Upper lobe of left lung (tissue), 6 donors: ENCODE data around the gene SEC22A. TPM values are rescaled to one million over a fixed set of nuclear protein-coding genes. Genes with fewer than 3 reads are reported as not detected.

Source experiments
- ATAC-seq, 2 donors: fragments of 200-7000 bp; cut with Tn5 transposase; one replicate each; pipeline ENCODE4 v1.9.1; 2022; ENCODE audit warnings: mild to moderate bottlenecking in 2 of 2, moderate library complexity in 2 of 2; ENCODE audit not compliant: low FRiP score in 2 of 2
- DNase-seq, 2 donors: peaks; one replicate each; pipeline ENCODE4 v3.0.0-alpha.2; 2019 to 2020
- H3K27ac ChIP-seq, 4 donors: fragments of 200-600 bp; sonication (generic); one replicate each; pipeline ENCODE4 v1.5.1; 2016 to 2019
- H3K27me3 ChIP-seq, 4 donors: fragments of 200-600 bp; sonication (generic); one replicate each; pipeline ENCODE4 v1.5.1; 2017 to 2019
- H3K36me3 ChIP-seq, 4 donors: fragments of 200-600 bp; sonication (generic); one replicate each; pipeline ENCODE4 v1.5.1; 2016 to 2019
- H3K4me1 ChIP-seq, 4 donors: fragments of 200-600 bp; sonication (generic); one replicate each; pipeline ENCODE4 v1.5.1; 2018 to 2019
- H3K4me3 ChIP-seq, 4 donors: fragments of 200-600 bp; sonication (generic); one replicate each; pipeline ENCODE4 v1.5.1; 2017 to 2019; ENCODE audit warnings: mild to moderate bottlenecking in 2 of 4, moderate library complexity in 1 of 4
- H3K9me3 ChIP-seq, 4 donors: fragments of 200-600 bp; sonication (generic); one replicate each; pipeline ENCODE4 v1.5.1; 2018 to 2019
- EP300 ChIP-seq, 4 donors: sonication (generic); formaldehyde crosslinking; IDR thresholded peaks; one replicate each; pipeline ENCODE4 v1.5.1; 2017; ENCODE audit warnings: antibody characterized with exemption in 4 of 4, control low read depth in 2 of 4
- POLR2A ChIP-seq, 4 donors: fragments of 450-650 bp; IDR thresholded peaks; one replicate each; pipeline ENCODE4 v1.5.1; 2016 to 2017; ENCODE audit warnings: antibody characterized with exemption in 4 of 4, mild to moderate bottlenecking in 2 of 4
- POLR2AphosphoS5 ChIP-seq, 2 donors: sonication (generic); formaldehyde crosslinking; IDR thresholded peaks; one replicate each; pipeline ENCODE4 v1.5.1; 2017; ENCODE audit warnings: antibody characterized with exemption in 2 of 2
- WGBS, 2 donors: methylation state at CpG; one replicate each; pipeline ENCODE4 v1.1.5; 2017 to 2018; 5-methylcytosine and 5-hydroxymethylcytosine counted together
- total RNA-seq, 6 donors: library from RNA; depleted of rRNA in 4 of 6; stranded (reverse); fragments of >200 nt in 4 of 6; gene quantifications; one replicate each; pipeline versions ENCODE4 v1.1.0 to v1.2.1, GENCODE V29; 2016 to 2021
- TF ChIP-seq, protein P1 (sequence below), 6 experiments: fragments of 450-650 bp in 4 of 6; fragments of 200-600 bp in 2 of 6; sonication (generic) in 2 of 6; IDR thresholded peaks; one replicate each; pipeline ENCODE4 v1.5.1; 2016 to 2019; ENCODE audit warnings: antibody characterized with exemption in 6 of 6
- donor health status: DM: no; HTN: no; CAD: no; lungs with moderate emphysema.
- donor health status: DM: no; HTN: yes; CAD: no; lungs with severe emphysema.

Gene SEC22A
- total RNA-seq, 6 donors from 2014 or later: 5.5 to 22.5 (median 12.3) TPM

DNA sequence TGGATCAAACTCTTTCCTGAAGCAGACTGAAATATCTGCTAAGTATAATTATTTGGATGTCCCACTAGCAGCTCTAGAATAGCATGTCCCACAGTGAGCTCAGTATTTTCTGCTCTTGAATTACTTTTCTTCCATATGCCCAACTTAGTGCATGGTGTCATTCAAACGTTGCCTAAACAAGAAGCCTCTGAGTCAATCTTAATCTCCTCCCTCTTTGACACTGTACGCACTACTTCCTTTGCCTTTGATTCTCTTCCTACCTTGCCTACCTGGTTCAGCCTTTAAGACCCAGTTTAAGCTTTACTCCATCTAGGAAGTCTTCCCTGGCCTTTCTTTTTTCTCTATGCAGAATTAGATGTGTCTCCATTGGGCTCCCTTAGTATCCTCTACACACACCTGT is 54.5 kb downstream of the SEC22A start:
- Histone ChIP-seq H3K4me1 (no peaks in the 10 kb centered on the region), H3K27ac (no peak overlapping the region), H3K4me3 (no peak overlapping the region), H3K9me3 (no peaks in the 10 kb centered on the region), H3K27me3 (no peaks in the 10 kb centered on the region), H3K36me3 (peaks cover 0 to 15% (median 0%) of the 10 kb centered on the region in 4 donors)
- no peak for TF ChIP-seq POLR2A (IDR thresholded peaks at IDR 0.05)
- TF ChIP-seq EP300 (IDR thresholded peaks at IDR 0.05): no peak
- DNase-seq: no peak
- no peak for ATAC-seq
- 64 to 74% methylated on average over 2 of the region's 2 CpGs for WGBS, 2 donors

DNA sequence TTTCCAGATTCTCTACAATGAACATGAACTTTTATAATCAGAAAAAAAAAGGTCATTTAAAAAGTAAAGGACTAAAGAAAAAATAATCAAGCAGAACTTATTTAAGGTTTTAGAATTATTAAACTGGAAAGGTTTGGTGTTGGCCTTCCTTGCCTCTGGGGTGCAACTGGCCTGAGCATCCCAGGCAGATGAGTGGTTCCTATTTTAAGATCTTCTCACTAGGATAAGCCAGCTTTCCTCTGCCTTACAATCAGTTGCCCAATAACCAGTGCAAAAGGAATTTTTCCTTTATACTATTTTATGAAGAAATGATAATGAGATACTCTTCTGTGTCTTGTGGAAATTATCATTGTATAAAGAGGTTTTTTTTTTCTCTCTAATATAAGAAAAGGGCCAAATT is 56.6 kb downstream of the SEC22A start:
- no peak for DNase-seq
- no peak for ATAC-seq

DNA sequence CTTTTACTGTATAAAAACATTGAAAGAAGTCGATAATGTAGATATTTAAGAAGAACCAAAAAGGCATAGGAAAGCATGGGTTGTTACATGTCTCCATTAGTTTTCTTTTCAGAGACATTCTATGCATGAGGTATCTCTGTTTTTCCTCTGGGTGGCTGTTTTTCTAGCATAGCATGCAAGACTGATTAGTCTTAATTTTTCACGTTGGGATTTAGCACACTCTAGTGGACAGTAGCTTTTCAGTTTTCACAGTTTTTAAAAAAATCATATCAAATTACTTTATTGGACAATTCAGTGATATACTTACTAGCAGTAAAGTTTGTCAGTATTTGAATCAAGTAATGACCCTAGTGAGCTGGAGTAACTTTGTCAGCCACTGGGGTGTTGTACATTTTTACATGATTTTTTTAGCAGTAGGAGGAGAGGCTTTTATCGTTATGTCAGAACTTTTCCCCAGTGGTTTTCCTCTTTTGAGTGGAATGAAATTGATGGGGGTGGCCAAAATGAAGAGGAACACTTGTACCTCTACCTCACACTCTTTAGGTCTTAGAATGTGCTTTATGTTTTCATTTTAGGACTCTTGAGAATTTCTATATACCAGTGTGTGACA is 57.2 kb downstream of the SEC22A start:
- TF ChIP-seq, protein P1, sequence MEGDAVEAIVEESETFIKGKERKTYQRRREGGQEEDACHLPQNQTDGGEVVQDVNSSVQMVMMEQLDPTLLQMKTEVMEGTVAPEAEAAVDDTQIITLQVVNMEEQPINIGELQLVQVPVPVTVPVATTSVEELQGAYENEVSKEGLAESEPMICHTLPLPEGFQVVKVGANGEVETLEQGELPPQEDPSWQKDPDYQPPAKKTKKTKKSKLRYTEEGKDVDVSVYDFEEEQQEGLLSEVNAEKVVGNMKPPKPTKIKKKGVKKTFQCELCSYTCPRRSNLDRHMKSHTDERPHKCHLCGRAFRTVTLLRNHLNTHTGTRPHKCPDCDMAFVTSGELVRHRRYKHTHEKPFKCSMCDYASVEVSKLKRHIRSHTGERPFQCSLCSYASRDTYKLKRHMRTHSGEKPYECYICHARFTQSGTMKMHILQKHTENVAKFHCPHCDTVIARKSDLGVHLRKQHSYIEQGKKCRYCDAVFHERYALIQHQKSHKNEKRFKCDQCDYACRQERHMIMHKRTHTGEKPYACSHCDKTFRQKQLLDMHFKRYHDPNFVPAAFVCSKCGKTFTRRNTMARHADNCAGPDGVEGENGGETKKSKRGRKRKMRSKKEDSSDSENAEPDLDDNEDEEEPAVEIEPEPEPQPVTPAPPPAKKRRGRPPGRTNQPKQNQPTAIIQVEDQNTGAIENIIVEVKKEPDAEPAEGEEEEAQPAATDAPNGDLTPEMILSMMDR (IDR thresholded peaks at IDR 0.05): peak in 4 of 6 experiments; percentile 49 to 62 (median 56)
- TF ChIP-seq POLR2AphosphoS5 (IDR thresholded peaks at IDR 0.05): no peak
- no peak for DNase-seq
- H3K36me3 ChIP-seq: peaks cover 0 to 11% (median 0%) of the 10 kb centered on the region in 4 donors
- no peaks in the 10 kb centered on the region for H3K9me3 ChIP-seq
- ATAC-seq: peak in 1 of 2 donors; percentile 52
- no peak overlapping the region for H3K27ac ChIP-seq
- H3K4me1 ChIP-seq: no peaks in the 10 kb centered on the region
- WGBS, 2 donors: 54 to 63% methylated on average over 3 of the region's 3 CpGs
- no peaks in the 10 kb centered on the region for H3K27me3 ChIP-seq
- no peak overlapping the region for H3K4me3 ChIP-seq

More for the DNA sequence above, 56.6 kb downstream of the SEC22A start:
- no peaks in the 10 kb centered on the region for H3K4me1 ChIP-seq
- no peak overlapping the region for H3K4me3 ChIP-seq
- H3K36me3 ChIP-seq: peaks cover 0 to 11% (median 0%) of the 10 kb centered on the region in 4 donors
- no peaks in the 10 kb centered on the region for H3K9me3 ChIP-seq
- TF ChIP-seq, protein P1 (IDR thresholded peaks at IDR 0.05): no peak
- TF ChIP-seq EP300 (IDR thresholded peaks at IDR 0.05) (no peak), POLR2AphosphoS5 (IDR thresholded peaks at IDR 0.05) (no peak), POLR2A (IDR thresholded peaks at IDR 0.05) (no peak)
- H3K27me3 ChIP-seq: no peaks in the 10 kb centered on the region
- H3K27ac ChIP-seq: no peak overlapping the region

DNA sequence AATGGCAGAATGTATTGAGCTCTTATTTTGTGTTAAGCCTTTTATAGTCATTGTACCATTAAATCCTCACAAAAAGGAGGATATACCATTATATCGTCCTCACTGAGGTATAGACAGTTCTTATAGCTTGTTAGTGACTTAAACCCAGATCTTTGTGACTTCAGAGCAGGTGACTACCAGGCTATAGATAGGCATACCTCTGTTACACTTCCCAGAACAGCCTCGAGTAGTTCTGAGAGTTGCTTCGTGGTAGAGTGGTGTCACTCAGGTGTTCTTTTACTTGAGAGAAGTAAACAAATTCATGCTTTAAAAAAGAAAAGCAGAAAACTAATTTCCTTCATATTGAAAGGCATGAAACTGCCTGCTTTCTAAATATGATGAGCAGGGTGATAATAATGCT is 59.9 kb downstream of the SEC22A start:
- no peak for TF ChIP-seq POLR2A (IDR thresholded peaks at IDR 0.05)
- TF ChIP-seq POLR2AphosphoS5 (IDR thresholded peaks at IDR 0.05): no peak
- TF ChIP-seq EP300 (IDR thresholded peaks at IDR 0.05): no peak
- TF ChIP-seq, protein P1 (IDR thresholded peaks at IDR 0.05): no peak
- Histone ChIP-seq H3K9me3 (no peaks in the 10 kb centered on the region), H3K4me3 (no peak overlapping the region), H3K27ac (no peak overlapping the region), H3K4me1 (no peaks in the 10 kb centered on the region), H3K36me3 (peaks cover 0 to 18% (median 0%) of the 10 kb centered on the region in 4 donors), H3K27me3 (no peaks in the 10 kb centered on the region)
- 50 to 69% methylated on average over 3 of the region's 3 CpGs for WGBS, 2 donors
- ATAC-seq (no peak), DNase-seq (no peak)

DNA sequence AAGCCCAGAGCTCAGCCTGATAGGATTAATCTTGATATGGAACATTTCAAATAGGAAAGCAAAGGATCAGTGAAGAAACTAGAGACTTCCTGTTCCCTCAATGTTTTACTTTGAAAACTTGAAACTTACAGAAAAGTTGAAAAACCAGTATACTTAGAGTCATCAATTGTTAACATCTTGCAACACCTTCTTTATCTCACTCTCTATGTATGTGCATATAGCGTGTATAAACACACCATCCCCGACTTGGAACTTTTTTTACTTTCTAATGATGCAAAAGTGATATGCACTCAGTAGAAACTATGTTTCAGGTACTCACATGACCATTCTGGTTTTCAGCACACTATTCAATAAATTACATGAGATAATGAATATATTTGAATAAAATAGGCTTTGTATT is 60.5 kb downstream of the SEC22A start:
- TF ChIP-seq, protein P1 (IDR thresholded peaks at IDR 0.05): no peak
- TF ChIP-seq EP300 (IDR thresholded peaks at IDR 0.05) (no peak), POLR2A (IDR thresholded peaks at IDR 0.05) (no peak), POLR2AphosphoS5 (IDR thresholded peaks at IDR 0.05) (no peak)
- 68 to 76% methylated on average over 2 of the region's 2 CpGs for WGBS, 2 donors
- H3K4me1 ChIP-seq: no peaks in the 10 kb centered on the region
- H3K27ac ChIP-seq: no peak overlapping the region
- ATAC-seq (no peak), DNase-seq (no peak)
- no peaks in the 10 kb centered on the region for H3K9me3 ChIP-seq
- no peak overlapping the region for H3K4me3 ChIP-seq
- peaks cover 0 to 13% (median 0%) of the 10 kb centered on the region in 4 donors for H3K36me3 ChIP-seq
- no peaks in the 10 kb centered on the region for H3K27me3 ChIP-seq
